Measurements from ENCODE around the gene SMPD1. TPM values are rescaled to one million over a fixed set of nuclear protein-coding genes. Genes with fewer than 3 reads are reported as not detected.

Gene SMPD1
- total and polyA plus RNA-seq, 4 donors = 19.3 to 69.5 (median 32.9) TPM

DNA sequence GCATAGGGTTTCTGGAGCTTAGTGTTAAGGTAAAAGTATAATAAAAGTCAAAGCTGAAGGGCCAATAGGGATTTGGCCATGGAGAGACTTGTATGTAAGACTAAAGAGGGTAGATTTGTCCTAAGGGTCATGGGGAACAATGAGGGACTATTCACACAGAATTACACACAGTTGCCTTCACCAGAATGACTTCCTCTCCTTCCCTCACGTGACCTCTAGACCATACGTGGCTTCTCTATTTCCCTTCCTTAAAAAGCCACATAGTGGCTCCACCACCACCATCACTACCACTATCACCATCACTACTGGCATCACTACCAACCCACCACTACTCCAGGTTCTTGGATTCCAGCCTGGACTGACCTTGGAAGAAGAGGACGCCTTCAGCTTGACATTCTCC lies 47.7 kb downstream of the SMPD1 start:
- H3K36me3 ChIP-seq (ENCODE audit: control insufficient read depth in 4 of 4, insufficient read depth in 4 of 4, low read length in 4 of 4) = no peaks in the 10 kb centered on the region
- H3K27me3 ChIP-seq (ENCODE audit: control insufficient read depth in 3 of 3, insufficient read depth in 3 of 3, low read length in 2 of 3) = no peaks in the 10 kb centered on the region
- DNase-seq (no peak), ATAC-seq (ENCODE audit: insufficient read depth, low FRiP score) (peak; percentile 48)
- no peaks in the 10 kb centered on the region for H3K9me3 ChIP-seq (ENCODE audit: control insufficient read depth in 4 of 4, insufficient read depth in 3 of 4, low read length in 3 of 4)
- H3K4me1 ChIP-seq (ENCODE audit: control insufficient read depth in 5 of 5, insufficient read depth in 5 of 5, low read length in 5 of 5) = no peaks in the 10 kb centered on the region
- H3K4me3 ChIP-seq = no peak overlapping the region
- no peak overlapping the region for H3K27ac ChIP-seq (ENCODE audit: low read depth in 1 of 2, low read length in 1 of 2)
- TF ChIP-seq, protein P1, sequence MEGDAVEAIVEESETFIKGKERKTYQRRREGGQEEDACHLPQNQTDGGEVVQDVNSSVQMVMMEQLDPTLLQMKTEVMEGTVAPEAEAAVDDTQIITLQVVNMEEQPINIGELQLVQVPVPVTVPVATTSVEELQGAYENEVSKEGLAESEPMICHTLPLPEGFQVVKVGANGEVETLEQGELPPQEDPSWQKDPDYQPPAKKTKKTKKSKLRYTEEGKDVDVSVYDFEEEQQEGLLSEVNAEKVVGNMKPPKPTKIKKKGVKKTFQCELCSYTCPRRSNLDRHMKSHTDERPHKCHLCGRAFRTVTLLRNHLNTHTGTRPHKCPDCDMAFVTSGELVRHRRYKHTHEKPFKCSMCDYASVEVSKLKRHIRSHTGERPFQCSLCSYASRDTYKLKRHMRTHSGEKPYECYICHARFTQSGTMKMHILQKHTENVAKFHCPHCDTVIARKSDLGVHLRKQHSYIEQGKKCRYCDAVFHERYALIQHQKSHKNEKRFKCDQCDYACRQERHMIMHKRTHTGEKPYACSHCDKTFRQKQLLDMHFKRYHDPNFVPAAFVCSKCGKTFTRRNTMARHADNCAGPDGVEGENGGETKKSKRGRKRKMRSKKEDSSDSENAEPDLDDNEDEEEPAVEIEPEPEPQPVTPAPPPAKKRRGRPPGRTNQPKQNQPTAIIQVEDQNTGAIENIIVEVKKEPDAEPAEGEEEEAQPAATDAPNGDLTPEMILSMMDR (IDR thresholded peaks at IDR 0.05; ENCODE audit: control extremely low read depth, extremely low read depth) = no peak
- H3K9ac ChIP-seq (ENCODE audit: insufficient read depth in 1 of 2, low read length in 2 of 2) = no peak overlapping the region
- WGBS, 2 donors = 47 to 62% methylated on average over 3 of the region's 3 CpGs

DNA sequence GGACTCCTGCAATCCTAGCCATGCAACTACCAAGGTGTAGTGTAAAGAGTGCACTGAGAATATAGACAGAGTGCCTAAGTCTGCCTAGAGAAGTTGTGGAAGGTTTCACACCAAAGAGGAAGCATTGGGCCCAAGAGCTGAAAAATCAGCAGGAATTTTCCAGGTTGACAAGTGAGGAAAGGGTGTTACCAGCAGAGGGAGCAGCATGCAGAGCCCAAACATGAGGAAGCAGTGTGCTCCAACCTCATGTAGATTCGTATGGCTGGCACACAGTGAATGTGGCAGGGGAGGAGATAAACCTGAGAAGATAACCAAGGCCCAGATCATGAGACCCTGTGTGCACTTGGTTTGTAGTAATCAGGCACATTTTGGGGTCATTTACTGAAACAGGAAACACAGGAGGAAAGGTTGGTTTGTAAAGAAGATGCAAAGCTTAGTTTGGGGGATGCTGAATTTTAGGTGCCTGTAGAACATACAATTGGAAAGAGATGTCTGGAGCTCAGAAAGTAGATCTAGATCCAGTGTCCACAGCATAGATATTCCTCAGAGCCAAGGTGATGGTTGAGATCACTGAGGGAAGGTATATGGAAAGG lies 48.8 kb downstream of the SMPD1 start:
- Histone ChIP-seq H3K9me3 (ENCODE audit: control insufficient read depth in 4 of 4, insufficient read depth in 3 of 4, low read length in 3 of 4) (no peaks in the 10 kb centered on the region), H3K4me3 (no peak overlapping the region), H3K36me3 (ENCODE audit: control insufficient read depth in 4 of 4, insufficient read depth in 4 of 4, low read length in 4 of 4) (no peaks in the 10 kb centered on the region), H3K27me3 (ENCODE audit: control insufficient read depth in 3 of 3, insufficient read depth in 3 of 3, low read length in 2 of 3) (no peaks in the 10 kb centered on the region), H3K4me1 (ENCODE audit: control insufficient read depth in 5 of 5, insufficient read depth in 5 of 5, low read length in 5 of 5) (no peaks in the 10 kb centered on the region), H3K9ac (ENCODE audit: insufficient read depth in 1 of 2, low read length in 2 of 2) (no peak overlapping the region), H3K27ac (ENCODE audit: low read depth in 1 of 2, low read length in 1 of 2) (no peak overlapping the region)
- peak; percentile 56 to 67 (median 60) for DNase-seq
- peak; percentile 59 for ATAC-seq (ENCODE audit: insufficient read depth, low FRiP score)
- 3 to 25% methylated on average over 1 of the region's 1 CpG for WGBS, 2 donors
- TF ChIP-seq, protein P1 (IDR thresholded peaks at IDR 0.05; ENCODE audit: control extremely low read depth, extremely low read depth) = peak; percentile 42

DNA sequence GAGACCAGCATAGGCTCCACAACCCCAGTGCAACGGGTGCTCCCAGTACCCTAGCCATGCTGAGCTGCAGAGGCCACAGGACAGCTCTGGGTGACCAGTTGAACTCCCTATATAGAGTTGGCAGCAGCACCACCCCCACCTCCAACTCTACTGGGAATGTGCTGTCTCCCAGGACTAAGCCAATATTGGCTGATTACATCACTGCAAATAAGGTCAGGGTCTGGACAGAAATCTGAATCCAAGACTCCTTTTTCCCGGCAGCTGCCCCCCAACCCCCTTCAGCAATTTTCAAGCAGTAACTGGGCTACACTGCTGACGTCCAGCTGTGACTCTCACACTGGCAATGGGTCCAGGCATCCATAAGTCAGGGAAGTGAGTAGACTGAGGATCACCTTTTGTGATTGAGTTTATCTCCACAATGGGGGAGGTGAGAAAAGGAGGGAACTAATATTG lies 50.7 kb downstream of the SMPD1 start, which contains the start of gene HPX:
Gene HPX, minus strand, starts transcription at position 82 of the 453 bp plus-strand sequence. Its CDS starts 24 bp downstream, at position 58.
- no peaks in the 10 kb centered on the region for H3K36me3 ChIP-seq (ENCODE audit: control insufficient read depth in 4 of 4, insufficient read depth in 4 of 4, low read length in 4 of 4)
- no peaks in the 10 kb centered on the region for H3K4me1 ChIP-seq (ENCODE audit: control insufficient read depth in 5 of 5, insufficient read depth in 5 of 5, low read length in 5 of 5)
- H3K9me3 ChIP-seq (ENCODE audit: control insufficient read depth in 4 of 4, insufficient read depth in 3 of 4, low read length in 3 of 4) = no peaks in the 10 kb centered on the region
- WGBS, 2 donors = 74 to 80% methylated on average over 3 of the region's 3 CpGs
- H3K27ac ChIP-seq (ENCODE audit: low read depth in 1 of 2, low read length in 1 of 2) = peak within 1 kb of the TSS in 1 of 2 donors; percentile 24
- no peak for ATAC-seq (ENCODE audit: insufficient read depth, low FRiP score)
- no peak for DNase-seq
- H3K4me3 ChIP-seq = no peak within 1 kb of the TSS
- H3K27me3 ChIP-seq (ENCODE audit: control insufficient read depth in 3 of 3, insufficient read depth in 3 of 3, low read length in 2 of 3) = no peaks in the 10 kb centered on the region
- TF ChIP-seq, protein P1 (IDR thresholded peaks at IDR 0.05; ENCODE audit: control extremely low read depth, extremely low read depth) = no peak
- no peak within 1 kb of the TSS for H3K9ac ChIP-seq (ENCODE audit: insufficient read depth in 1 of 2, low read length in 2 of 2)
